H7 (cell line): Measurements from ENCODE around the gene VCL. TPM values are rescaled to one million over a fixed set of nuclear protein-coding genes. Genes with fewer than 3 reads are reported as not detected.
"Not testable (repeated sequence)": the region's sequence is repeated elsewhere in the genome, so short reads cannot be mapped to it uniquely, and the experiment has no call there.

Source experiments
- DNase-seq: peaks from one replicate; pipeline ENCODE4 v3.0.0; 2012
- H3K27me3 ChIP-seq: 2 replicates; pipeline ENCODE4 v1.6.0; 2011; ENCODE audit warnings: mild to moderate bottlenecking, low read length; ENCODE audit not compliant: control insufficient read depth, insufficient read depth
- H3K36me3 ChIP-seq: replicated peaks from 2 replicates; pipeline ENCODE4 v1.5.1; 2011; ENCODE audit warnings: low read length; ENCODE audit not compliant: control insufficient read depth, insufficient read depth
- H3K4me3 ChIP-seq: 2 replicates; pipeline ENCODE4 v1.5.1; 2011; ENCODE audit warnings: low read depth, mild to moderate bottlenecking, control low read depth, low read length, moderate library complexity; ENCODE audit not compliant: insufficient read depth
- total RNA-seq: library from RNA; depleted of rRNA; stranded (reverse); fragments of >200 nt; shearing (Covaris generic); gene quantifications from 2 replicates; pipeline ENCODE4 v1.2.3, GENCODE V29; 2014

VCL gene
- total RNA-seq, 1 experiment from 2014 or later: 194 TPM

DNA sequence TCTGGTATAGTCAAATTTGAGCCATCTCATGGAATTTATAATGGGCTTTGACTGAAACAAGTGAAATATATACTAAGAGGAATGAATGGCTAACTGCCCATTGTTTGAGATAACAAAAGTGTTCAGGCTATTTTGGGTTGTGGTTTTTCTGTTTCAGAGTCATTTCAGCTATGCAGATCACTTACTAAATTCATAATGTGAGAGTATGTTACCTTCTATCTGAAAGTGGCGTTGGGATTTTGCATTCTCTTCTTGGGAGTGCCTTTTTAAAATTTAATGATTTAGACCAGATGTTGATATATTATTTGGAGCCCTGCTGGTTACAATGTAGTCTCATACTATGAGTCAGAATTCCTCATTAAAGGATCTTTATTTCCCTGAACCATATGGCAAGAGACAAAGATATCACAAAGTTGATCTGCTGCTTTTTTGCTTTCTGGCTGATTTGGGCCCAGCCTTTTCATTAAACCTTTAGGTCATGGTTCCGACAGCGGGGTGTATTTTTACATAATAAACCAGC, 10.4 kb downstream of the VCL start:
- Histone ChIP-seq H3K4me3 (no peak overlapping the region), H3K36me3 (no peaks in the 10 kb centered on the region; the same call in none of the 2 replicates), H3K27me3 (no peaks in the 10 kb centered on the region)
- DNase-seq: no peak

DNA sequence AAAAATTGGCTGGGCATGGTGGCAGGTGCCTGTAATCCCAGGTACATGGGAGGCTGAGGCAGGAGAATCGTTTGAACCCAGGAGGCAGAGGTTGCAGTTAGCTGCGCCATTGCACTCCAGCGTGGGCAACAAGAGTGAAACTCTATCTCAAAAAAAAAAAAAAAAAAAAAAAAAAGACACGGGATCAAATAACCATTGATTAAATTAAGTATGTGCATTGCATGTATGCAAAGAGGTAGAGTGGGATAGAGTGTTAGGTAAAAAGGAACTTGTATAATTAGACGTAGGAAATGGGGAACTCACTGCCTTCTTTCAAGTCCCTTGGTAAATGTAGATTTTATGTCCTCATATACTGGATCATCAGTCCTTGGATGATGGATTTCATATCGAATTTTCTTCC, 13.1 kb downstream of the VCL start:
- Histone ChIP-seq H3K36me3 (no peaks in the 10 kb centered on the region; the same call in none of the 2 replicates), H3K27me3 (no peaks in the 10 kb centered on the region), H3K4me3 (no peak overlapping the region)
- DNase-seq: no peak

DNA sequence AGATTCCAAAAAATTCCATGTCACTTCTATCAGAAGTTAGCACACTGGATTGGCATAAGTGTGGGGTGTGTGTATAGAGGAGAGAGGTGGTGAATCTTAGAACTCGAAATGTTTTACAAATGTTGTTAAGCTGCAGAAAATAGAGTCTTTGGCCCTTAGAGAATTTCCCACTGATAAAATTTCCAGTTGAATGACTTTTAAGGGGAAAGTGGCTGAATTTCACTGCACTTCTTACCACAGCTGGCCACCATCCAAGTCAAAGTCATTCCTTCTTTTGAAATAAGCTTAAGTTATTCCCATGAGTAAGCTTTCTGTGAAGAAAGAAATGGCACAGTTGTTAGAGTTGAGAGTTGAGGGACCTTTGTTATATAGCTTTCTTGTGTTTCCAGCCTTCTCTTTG, 13.9 kb downstream of the VCL start:
- no peak overlapping the region for H3K4me3 ChIP-seq
- H3K27me3 ChIP-seq: no peaks in the 10 kb centered on the region
- DNase-seq: no peak
- H3K36me3 ChIP-seq: no peaks in the 10 kb centered on the region; the same call in none of the 2 replicates

DNA sequence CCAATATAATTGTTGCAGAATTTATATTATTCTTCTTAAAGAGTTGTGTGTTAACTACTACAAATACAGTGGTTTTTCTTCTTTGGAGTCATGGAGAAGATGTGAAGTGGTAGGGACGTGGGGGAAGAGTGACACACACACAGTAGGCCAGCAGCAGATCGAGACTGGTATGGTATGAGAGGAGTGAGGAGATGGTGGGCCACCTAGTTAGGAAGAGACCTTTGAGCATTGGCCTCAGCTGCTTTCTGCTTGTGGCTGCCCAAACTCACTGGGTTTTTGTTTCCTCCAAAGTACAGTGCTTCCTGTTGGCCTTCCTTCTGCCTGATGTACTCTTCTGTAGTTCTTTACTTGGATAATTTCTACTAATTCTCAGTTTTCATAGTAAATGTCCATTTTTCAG, 14.6 kb downstream of the VCL start:
- Histone ChIP-seq H3K4me3 (no peak overlapping the region), H3K36me3 (no peaks in the 10 kb centered on the region; the same call in none of the 2 replicates), H3K27me3 (no peaks in the 10 kb centered on the region)
- DNase-seq: no peak

DNA sequence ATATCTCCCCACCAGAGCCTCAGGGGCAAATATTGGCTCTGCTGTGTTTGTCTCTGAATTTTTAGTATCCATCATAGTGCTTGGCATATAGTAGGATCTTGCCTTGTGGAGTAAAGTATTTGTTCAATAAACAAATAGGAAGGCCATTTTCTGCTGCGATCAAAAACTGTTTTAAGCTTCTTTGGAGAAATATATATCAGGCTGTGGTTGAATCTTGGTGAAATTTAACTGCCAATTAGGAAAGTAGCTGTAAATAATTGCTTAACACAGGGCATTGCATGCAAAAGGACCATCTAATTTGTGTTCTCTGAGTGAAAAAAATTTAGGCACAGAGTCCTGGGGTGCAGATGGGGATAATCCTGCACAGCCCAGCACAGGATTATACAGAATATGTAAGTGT, 15.1 kb downstream of the VCL start:
- DNase-seq: no peak
- Histone ChIP-seq H3K4me3 (no peak overlapping the region), H3K27me3 (no peaks in the 10 kb centered on the region), H3K36me3 (no peaks in the 10 kb centered on the region; the same call in none of the 2 replicates)

DNA sequence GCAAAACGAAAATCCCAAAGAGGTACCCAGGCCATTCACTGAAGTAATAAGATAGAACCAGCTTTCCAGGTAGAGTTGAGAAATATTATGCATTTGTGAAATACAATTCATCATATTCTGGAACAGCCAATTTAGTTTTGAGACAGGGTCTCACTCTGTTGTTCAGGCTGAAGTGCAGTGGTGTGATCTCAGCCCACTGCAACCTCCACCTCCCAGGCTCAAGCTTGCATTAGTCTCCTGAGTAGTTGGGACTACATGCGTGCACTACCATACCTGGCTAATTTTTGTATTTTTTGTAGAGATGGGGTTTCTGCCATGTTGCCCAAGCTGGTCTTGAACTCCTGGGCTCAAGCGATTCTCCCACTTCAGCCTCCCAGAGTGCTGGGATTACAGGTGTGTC, 16.7 kb downstream of the VCL start:
- H3K27me3 ChIP-seq, H3K4me3 ChIP-seq, DNase-seq, H3K36me3 ChIP-seq: not testable (repeated sequence)

DNA sequence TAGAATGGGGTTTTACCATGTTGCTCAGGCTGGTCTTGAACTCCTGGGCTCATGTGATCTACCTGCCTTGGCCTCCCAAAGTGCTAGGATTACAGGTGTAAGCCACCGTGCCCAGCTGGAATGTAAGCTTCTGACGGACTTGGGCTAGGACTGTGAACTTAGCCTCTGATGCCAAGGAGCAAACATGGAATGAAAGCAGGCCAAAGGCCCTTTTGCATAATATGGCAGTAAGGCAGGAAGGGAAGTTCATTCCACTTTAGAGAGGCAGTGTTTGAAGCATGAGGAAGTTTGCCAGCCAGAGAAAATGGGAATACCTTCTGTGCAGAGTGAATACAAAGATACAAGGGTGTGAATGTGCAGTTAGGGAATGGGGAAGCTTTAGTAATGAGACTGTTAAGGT, 20.3 kb downstream of the VCL start:
- H3K27me3 ChIP-seq: no peaks in the 10 kb centered on the region
- peaks cover 1% of the 10 kb centered on the region for H3K36me3 ChIP-seq
- no peak overlapping the region for H3K4me3 ChIP-seq
- DNase-seq: no peak

DNA sequence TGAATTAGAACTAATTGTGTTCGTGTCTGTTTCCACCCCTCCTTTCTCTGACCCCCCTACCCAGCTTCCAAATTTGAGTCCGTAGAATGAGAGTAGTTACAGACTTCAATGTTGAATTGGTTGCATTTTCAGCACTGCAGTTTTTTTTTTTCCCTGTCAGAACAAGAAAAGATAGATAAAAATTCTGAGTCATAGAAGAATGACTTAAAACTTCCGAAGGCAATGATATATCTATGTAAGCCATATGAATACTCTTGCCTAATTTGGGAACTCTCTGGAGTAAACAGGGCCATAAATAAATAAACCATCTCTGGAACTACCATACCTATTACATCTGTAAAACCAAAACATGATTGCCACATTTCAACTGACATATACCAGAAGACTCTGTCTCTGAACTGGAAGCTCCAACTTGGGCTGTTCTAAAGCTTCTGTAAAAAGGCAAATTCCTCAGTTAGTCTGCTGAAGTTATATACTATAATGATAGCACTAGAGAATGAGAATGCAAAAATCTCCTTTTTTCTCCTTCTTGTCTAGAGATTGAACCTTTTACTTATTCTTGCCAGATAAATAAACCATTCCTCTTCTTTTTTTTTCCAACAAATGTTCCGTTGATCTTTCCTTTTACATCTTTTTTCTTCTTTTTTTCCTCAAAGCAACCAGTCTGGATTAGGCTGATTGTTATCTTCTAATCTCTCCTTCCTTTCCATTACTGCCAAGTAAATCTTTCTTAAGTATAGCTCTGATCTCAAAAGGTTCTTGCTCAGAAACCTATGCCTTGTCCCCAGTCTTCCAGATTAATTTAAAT, 23.5 kb downstream of the VCL start:
- no peak for DNase-seq
- Histone ChIP-seq H3K4me3 (no peak overlapping the region), H3K36me3 (peaks cover 1% of the 10 kb centered on the region; the same call in 1 of the 2 replicates), H3K27me3 (no peaks in the 10 kb centered on the region)

DNA sequence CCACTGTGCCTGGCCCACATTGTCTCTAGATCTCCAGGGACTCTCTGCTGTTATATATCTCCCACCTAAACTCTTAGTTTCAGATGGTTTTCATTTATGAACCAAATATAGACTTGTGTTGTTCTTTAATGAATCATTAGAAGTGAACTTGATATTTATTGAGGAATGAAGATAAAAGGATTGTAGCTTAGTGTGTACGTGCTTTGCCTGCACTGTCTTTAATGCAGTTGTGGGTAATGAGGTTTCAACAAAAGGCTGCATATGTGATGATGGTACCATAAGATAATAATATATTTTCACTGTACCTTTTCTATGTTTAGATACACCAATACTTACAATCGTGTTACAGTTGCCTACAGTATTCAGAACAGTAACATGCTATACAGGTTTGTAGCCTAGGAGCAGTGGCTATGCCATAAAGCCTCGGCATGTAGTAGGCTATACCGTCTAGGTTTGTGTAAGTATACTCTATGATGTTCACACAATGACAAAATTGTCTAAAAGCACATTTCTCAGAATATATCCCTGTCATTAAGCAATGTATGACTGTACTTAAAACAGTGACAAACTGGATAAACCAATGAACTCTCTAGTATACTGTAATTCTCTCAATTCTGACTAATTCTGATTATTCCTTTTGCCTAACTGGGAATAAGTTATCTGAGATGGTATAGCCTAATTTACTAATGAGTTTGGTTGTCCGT, 25.2 kb downstream of the VCL start:
- H3K27me3 ChIP-seq: no peaks in the 10 kb centered on the region
- peaks cover 1% of the 10 kb centered on the region; the same call in 1 of the 2 replicates for H3K36me3 ChIP-seq
- H3K4me3 ChIP-seq: no peak overlapping the region
- no peak for DNase-seq

DNA sequence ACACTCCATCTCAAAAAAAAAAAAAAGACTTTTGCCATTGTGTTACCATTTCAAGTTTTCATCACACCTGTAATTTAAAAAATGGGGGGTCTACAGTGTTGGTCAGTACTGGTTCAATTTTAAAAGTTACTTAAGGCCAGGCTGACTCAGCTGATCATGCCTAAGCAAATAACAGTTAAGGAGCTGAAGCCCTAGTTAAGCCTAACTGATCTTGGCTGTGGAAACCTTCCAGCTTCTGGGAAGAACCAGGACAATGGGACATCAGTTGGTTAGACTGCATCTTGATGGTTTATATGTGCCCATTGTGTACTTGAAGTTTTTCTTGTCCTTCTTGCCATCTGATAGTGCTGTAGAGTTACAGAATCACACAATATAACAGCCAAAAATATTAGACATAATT, 26.7 kb downstream of the VCL start:
- Histone ChIP-seq H3K36me3 (no peaks in the 10 kb centered on the region; the same call in 1 of the 2 replicates), H3K27me3 (no peaks in the 10 kb centered on the region), H3K4me3 (no peak overlapping the region)
- no peak for DNase-seq

DNA sequence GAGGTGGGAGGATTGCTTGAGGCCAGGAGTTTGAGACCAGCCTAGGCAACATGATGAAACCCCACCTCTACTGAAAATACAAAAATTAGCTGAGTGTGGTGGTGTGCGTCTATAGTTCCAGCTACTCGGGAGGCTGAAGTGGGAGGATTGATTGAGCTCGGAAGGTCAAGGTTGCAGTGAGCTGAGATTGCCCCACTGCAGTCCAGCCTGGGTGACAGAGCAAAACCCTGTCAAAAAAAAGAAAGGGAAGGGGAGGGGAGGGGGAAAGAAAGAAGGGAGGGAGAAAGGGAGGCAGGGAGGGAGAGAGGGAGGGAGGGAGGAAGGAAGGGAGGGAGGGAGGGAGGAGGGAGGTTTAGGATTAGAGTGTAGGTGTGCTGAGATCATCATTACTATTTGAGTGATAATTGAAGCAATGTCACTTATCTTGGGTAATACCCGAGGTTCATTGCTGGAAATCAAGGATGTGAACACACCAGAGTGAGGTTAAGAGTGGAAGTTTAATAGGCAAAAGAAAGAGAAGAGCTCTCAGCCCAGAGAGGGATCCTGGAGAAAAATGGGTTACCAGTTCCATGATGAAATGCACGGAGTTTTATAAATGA, 27.6 kb downstream of the VCL start:
- no peak for DNase-seq
- no peaks in the 10 kb centered on the region; the same call in 1 of the 2 replicates for H3K36me3 ChIP-seq
- H3K27me3 ChIP-seq: no peaks in the 10 kb centered on the region
- no peak overlapping the region for H3K4me3 ChIP-seq

DNA sequence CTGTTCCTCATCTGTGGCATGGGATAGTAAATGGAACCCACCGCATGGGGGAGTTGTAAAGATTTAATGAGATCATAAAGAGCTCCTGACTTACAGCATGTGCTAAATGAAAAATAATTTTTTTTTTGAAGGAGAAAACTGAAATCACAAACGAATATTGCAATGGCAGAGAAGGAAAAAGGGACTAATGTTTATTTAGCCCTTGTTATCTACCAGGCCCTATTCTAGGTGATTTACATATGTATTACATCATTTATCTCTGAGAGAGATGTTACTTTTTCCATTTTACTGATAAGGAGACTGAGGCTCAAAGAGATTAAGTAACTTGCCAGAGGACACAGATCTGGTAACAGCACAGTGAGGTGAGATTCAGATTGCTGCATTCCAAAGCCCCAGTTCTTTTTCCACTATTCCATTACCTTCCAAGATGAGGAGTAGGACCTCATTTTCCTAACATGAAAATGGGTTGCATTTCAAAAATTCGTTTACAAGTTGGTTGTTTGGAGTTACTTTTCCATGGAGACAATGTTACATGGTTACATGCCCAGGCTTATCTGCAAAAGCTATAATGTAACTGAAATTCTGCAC, 28.6 kb downstream of the VCL start:
- Histone ChIP-seq H3K27me3 (no peaks in the 10 kb centered on the region), H3K36me3 (no peaks in the 10 kb centered on the region; the same call in 1 of the 2 replicates), H3K4me3 (no peak overlapping the region)
- no peak for DNase-seq

DNA sequence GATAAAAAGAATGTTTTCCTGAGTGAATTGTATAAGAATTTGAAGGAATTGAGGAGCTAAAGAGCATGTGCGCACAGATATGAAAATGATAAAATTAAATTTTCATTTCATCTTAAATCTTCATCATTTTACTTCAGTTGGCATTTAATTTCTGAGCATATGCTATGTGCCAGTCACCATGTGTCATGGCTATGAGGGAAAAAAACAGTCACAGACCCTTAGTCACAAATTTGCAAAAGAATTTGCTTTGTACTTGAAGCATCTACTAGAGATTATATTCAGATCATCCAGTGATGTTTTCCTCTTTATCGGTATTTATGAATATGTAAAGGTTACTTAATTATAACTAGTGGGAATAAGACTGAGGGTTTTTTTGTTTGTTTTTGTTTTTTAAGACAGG, 29.8 kb downstream of the VCL start:
- no peaks in the 10 kb centered on the region for H3K27me3 ChIP-seq
- H3K4me3 ChIP-seq: no peak overlapping the region
- H3K36me3 ChIP-seq: no peaks in the 10 kb centered on the region; the same call in 1 of the 2 replicates
- DNase-seq: no peak

DNA sequence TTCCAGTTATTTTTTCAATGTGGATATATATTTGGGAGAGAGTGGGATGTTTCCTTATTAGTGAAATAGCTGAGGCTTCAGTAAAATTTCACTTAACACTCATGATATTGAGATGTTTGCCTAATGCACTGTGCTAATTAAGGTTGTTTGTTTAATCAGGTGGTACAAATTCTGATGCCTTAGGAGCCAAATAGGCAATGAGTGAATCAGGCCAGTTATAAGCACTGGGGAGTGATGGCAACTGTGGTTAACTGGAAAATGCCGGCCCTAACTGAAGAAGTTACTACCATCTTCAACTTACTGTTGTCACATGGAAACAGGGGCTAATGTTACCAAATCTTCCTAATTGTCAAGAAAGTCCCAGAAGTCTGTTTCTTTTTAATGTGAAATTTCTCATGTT, 32.0 kb downstream of the VCL start:
- Histone ChIP-seq H3K27me3 (no peaks in the 10 kb centered on the region), H3K4me3 (no peak overlapping the region), H3K36me3 (no peaks in the 10 kb centered on the region; the same call in 1 of the 2 replicates)
- DNase-seq: no peak
